ENCODE data around the gene EML4. TPM values are rescaled to one million over a fixed set of nuclear protein-coding genes. Genes with fewer than 3 reads are reported as not detected.
A peak's percentile ranks its signal among the peaks of the same experiment; 100 is the strongest.

The EML4 gene
- total and polyA plus RNA-seq, 2 of the 13 experiments (the other 11 are each of a cell fraction or from before 2014, with no cell fraction given) = 243 to 476 TPM

DNA sequence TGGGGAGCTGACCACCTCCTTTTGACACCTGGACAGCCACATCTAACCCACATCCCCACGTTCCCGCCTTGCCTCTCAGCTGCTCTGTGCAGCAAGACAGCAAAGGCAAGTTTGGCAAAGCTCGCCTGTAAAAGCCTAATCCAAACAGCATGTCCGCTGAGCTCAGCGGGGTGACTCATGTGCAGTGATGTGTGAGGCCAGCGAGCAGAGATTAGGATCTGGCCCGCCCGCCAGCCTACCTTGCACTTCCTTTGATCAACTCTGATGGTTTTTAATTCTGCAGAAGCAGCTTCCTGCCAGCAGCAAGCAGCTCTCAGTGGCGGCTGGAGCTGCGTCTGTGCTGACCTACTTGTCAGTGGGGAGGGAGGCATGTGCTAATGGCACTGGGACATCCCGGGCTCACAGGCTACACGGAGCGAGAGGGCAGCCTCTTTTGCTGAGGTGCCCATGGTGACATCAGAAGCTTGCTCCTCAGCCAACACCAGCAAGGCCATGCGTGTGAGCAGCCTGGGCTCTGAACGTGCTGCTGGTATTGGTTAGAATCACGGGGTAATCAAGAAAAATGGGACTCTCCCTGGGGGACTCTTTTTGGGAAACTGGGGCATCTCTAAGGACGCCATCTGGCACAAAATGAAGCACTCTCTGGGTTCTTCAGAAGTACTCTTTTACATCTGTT is 36.0 kb upstream of the EML4 start (continued):
- TF ChIP-seq EHMT2 (IDR thresholded peaks at IDR 0.05; ENCODE audit: borderline replicate concordance, low read depth, low read length) (peak; percentile 42; the same call in 1 of the 2 replicates), MEIS1 (CRISPR knock-in tag; IDR thresholded peaks at IDR 0.05; ENCODE audit: borderline replicate concordance) (peak; percentile 91; the same call in 1 of the 2 replicates), U2AF2 (IDR thresholded peaks at IDR 0.05; ENCODE audit: low read depth, low read length) (peak; percentile 4; the same call in 1 of the 2 replicates), MTF1 (CRISPR knock-in tag; IDR thresholded peaks at IDR 0.05) (peak; percentile 72; the same call in 1 of the 2 replicates), HOXA3 (CRISPR knock-in tag; IDR thresholded peaks at IDR 0.05) (peak; percentile 98), ZKSCAN5 (CRISPR knock-in tag; IDR thresholded peaks at IDR 0.05) (no peak), SIN3A (IDR thresholded peaks at IDR 0.05; ENCODE audit: borderline replicate concordance, low read depth, low read length) (peak; percentile 36; the same call in 1 of the 2 replicates), PCBP1 (IDR thresholded peaks at IDR 0.05; ENCODE audit: borderline replicate concordance, low read depth, low read length) (0 out of 2 replicates have a peak, but pooled peaks have one; percentile 70), ZNF652 (CRISPR knock-in tag; IDR thresholded peaks at IDR 0.05; ENCODE audit: borderline replicate concordance, low read depth) (peak; percentile 57), ZFP36L2 (CRISPR knock-in tag; IDR thresholded peaks at IDR 0.05) (peak; percentile 86; the same call in 1 of the 2 replicates), ZNF556 (CRISPR knock-in tag; IDR thresholded peaks at IDR 0.05; ENCODE audit: borderline replicate concordance) (peak; percentile 93), POLR2A (IDR thresholded peaks at IDR 0.05; ENCODE audit: insufficient read depth in 1 of 2, low read depth in 2 of 2, low read length in 2 of 2) (peak; percentile 85 to 88), GZF1 (CRISPR knock-in tag; IDR thresholded peaks at IDR 0.05) (peak; percentile 86), NFYC (CRISPR knock-in tag; IDR thresholded peaks at IDR 0.05) (peak; percentile 38; the same call in 1 of the 2 replicates), ZFP90 (CRISPR knock-in tag; IDR thresholded peaks at IDR 0.05; ENCODE audit: borderline replicate concordance) (peak; percentile 92)
- TF ChIP-seq, protein P1, sequence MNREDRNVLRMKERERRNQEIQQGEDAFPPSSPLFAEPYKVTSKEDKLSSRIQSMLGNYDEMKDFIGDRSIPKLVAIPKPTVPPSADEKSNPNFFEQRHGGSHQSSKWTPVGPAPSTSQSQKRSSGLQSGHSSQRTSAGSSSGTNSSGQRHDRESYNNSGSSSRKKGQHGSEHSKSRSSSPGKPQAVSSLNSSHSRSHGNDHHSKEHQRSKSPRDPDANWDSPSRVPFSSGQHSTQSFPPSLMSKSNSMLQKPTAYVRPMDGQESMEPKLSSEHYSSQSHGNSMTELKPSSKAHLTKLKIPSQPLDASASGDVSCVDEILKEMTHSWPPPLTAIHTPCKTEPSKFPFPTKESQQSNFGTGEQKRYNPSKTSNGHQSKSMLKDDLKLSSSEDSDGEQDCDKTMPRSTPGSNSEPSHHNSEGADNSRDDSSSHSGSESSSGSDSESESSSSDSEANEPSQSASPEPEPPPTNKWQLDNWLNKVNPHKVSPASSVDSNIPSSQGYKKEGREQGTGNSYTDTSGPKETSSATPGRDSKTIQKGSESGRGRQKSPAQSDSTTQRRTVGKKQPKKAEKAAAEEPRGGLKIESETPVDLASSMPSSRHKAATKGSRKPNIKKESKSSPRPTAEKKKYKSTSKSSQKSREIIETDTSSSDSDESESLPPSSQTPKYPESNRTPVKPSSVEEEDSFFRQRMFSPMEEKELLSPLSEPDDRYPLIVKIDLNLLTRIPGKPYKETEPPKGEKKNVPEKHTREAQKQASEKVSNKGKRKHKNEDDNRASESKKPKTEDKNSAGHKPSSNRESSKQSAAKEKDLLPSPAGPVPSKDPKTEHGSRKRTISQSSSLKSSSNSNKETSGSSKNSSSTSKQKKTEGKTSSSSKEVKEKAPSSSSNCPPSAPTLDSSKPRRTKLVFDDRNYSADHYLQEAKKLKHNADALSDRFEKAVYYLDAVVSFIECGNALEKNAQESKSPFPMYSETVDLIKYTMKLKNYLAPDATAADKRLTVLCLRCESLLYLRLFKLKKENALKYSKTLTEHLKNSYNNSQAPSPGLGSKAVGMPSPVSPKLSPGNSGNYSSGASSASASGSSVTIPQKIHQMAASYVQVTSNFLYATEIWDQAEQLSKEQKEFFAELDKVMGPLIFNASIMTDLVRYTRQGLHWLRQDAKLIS (CRISPR knock-in tag; IDR thresholded peaks at IDR 0.05) = peak; percentile 98
- TF ChIP-seq, protein P2, sequence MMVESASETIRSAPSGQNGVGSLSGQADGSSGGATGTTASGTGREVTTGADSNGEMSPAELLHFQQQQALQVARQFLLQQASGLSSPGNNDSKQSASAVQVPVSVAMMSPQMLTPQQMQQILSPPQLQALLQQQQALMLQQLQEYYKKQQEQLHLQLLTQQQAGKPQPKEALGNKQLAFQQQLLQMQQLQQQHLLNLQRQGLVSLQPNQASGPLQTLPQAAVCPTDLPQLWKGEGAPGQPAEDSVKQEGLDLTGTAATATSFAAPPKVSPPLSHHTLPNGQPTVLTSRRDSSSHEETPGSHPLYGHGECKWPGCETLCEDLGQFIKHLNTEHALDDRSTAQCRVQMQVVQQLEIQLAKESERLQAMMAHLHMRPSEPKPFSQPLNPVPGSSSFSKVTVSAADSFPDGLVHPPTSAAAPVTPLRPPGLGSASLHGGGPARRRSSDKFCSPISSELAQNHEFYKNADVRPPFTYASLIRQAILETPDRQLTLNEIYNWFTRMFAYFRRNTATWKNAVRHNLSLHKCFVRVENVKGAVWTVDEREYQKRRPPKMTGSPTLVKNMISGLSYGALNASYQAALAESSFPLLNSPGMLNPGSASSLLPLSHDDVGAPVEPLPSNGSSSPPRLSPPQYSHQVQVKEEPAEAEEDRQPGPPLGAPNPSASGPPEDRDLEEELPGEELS (CRISPR knock-in tag; IDR thresholded peaks at IDR 0.05) = peak; percentile 98
- TF ChIP-seq, protein P3, sequence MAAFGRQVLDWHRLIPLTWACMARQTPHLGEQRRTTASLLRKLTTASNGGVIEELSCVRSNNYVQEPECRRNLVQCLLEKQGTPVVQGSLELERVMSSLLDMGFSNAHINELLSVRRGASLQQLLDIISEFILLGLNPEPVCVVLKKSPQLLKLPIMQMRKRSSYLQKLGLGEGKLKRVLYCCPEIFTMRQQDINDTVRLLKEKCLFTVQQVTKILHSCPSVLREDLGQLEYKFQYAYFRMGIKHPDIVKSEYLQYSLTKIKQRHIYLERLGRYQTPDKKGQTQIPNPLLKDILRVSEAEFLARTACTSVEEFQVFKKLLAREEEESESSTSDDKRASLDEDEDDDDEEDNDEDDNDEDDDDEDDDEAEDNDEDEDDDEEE (CRISPR knock-in tag; IDR thresholded peaks at IDR 0.05) = peak; percentile 92; the same call in 1 of the 2 replicates
- TF ChIP-seq, protein P4, sequence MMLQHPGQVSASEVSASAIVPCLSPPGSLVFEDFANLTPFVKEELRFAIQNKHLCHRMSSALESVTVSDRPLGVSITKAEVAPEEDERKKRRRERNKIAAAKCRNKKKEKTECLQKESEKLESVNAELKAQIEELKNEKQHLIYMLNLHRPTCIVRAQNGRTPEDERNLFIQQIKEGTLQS (CRISPR knock-in tag; IDR thresholded peaks at IDR 0.05) = peak; percentile 99
- TF ChIP-seq, protein P5, sequence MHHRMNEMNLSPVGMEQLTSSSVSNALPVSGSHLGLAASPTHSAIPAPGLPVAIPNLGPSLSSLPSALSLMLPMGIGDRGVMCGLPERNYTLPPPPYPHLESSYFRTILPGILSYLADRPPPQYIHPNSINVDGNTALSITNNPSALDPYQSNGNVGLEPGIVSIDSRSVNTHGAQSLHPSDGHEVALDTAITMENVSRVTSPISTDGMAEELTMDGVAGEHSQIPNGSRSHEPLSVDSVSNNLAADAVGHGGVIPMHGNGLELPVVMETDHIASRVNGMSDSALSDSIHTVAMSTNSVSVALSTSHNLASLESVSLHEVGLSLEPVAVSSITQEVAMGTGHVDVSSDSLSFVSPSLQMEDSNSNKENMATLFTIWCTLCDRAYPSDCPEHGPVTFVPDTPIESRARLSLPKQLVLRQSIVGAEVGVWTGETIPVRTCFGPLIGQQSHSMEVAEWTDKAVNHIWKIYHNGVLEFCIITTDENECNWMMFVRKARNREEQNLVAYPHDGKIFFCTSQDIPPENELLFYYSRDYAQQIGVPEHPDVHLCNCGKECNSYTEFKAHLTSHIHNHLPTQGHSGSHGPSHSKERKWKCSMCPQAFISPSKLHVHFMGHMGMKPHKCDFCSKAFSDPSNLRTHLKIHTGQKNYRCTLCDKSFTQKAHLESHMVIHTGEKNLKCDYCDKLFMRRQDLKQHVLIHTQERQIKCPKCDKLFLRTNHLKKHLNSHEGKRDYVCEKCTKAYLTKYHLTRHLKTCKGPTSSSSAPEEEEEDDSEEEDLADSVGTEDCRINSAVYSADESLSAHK (CRISPR knock-in tag; IDR thresholded peaks at IDR 0.05; ENCODE audit: borderline replicate concordance) = peak; percentile 15; the same call in 1 of the 2 replicates

Data from HepG2 (cell line).